Activated CD4-positive, alpha-beta T cell treated with anti-CD3 and anti-CD28 coated beads, Interleukin-2, amount 10 ng/mL, durations not matched to agents 7 days and 5 days (primary cell): ENCODE measurements around the gene MMEL1. TPM values are rescaled to one million over a fixed set of nuclear protein-coding genes. Genes with fewer than 3 reads are reported as not detected.
"Not testable (repeated sequence)": the region's sequence is repeated elsewhere in the genome, so short reads cannot be mapped to it uniquely, and the experiment has no call there.

ENCODE experiments used
- CTCF ChIA-PET: fragments of 350-600 bp; sonication (Branson Sonifier 250); formaldehyde crosslinking; loops from one replicate; lab custom pipeline; 2021; ENCODE audit warnings: antibody characterized with exemption; lab: Charles Lee
- POLR2A ChIA-PET: fragments of 350-600 bp; sonication (Branson Sonifier 250); formaldehyde crosslinking; loops from one replicate; lab custom pipeline; 2021; ENCODE audit warnings: antibody characterized with exemption; lab: Charles Lee
- DNase-seq: peaks from one replicate; pipeline ENCODE4 v3.0.0-alpha.2; 2020
- H3K27ac Mint-ChIP-seq: one replicate; pipeline ENCODE4 v1.8.0; 2021; ENCODE audit warnings: mild to moderate bottlenecking, moderate library complexity, mixed read lengths
- H3K27me3 Mint-ChIP-seq: one replicate; pipeline ENCODE4 v1.8.0; 2021; ENCODE audit warnings: mixed read lengths
- H3K36me3 Mint-ChIP-seq: one replicate; pipeline ENCODE4 v1.8.0; 2021; ENCODE audit warnings: low read depth, mixed read lengths
- H3K4me1 Mint-ChIP-seq: one replicate; pipeline ENCODE4 v1.8.0; 2021; ENCODE audit warnings: mixed read lengths
- H3K4me3 Mint-ChIP-seq: one replicate; pipeline ENCODE4 v1.8.0; 2021; ENCODE audit warnings: mild to moderate bottlenecking, moderate library complexity, mixed read lengths
- H3K9me3 Mint-ChIP-seq: one replicate; pipeline ENCODE4 v1.8.0; 2021; ENCODE audit warnings: mixed read lengths
- total RNA-seq, 2 experiments: library from RNA; stranded (reverse); gene quantifications; one replicate each; pipeline ENCODE4 v1.2.3, GENCODE V29; 2021

MMEL1 gene
- total RNA-seq, 2 experiments from 2014 or later = 2.9 to 3.5 TPM

- Mint-ChIP-seq H3K27ac (no peak overlapping the region), H3K4me1 (peaks cover 38% of the 10 kb centered on the region), H3K9me3 (peaks cover 18% of the 10 kb centered on the region), H3K4me3 (no peak overlapping the region), H3K36me3 (peaks cover 10% of the 10 kb centered on the region), H3K27me3 (no peaks in the 10 kb centered on the region)
- POLR2A ChIA-PET = no interaction called here
- DNase-seq = no peak
- CTCF ChIA-PET = no interaction called here
Measured at GRCh38 chr1:2574350-2574749, 58.5 kb downstream of the MMEL1 start.

- ChIA-PET POLR2A (no interaction called here), CTCF (interaction anchor here (0.8 kb wide), 1 partner anchor 25 kb away, joined by 3 read pairs; no protein-coding TSS in a partner anchor)
- Mint-ChIP-seq H3K4me1 (peaks cover 31% of the 10 kb centered on the region), H3K9me3 (peaks cover 18% of the 10 kb centered on the region), H3K36me3 (peaks cover 6% of the 10 kb centered on the region), H3K27me3 (no peaks in the 10 kb centered on the region), H3K27ac (no peak overlapping the region), H3K4me3 (no peak overlapping the region)
- DNase-seq = no peak
Measured at GRCh38 chr1:2573250-2573920, 59.4 kb downstream of the MMEL1 start.

GRCh38 chr1:2571348-2571747 is 61.5 kb downstream of the MMEL1 start:
- ChIA-PET CTCF (interaction anchor here (1.4 kb wide), 1 partner anchor 10 kb away, joined by 3 read pairs; no protein-coding TSS in a partner anchor), POLR2A (no interaction called here)
- Mint-ChIP-seq H3K27ac (no peak overlapping the region), H3K36me3 (peaks cover 6% of the 10 kb centered on the region), H3K9me3 (peaks cover 18% of the 10 kb centered on the region), H3K4me3 (no peak overlapping the region), H3K27me3 (no peaks in the 10 kb centered on the region), H3K4me1 (peaks cover 18% of the 10 kb centered on the region)
- DNase-seq = no peak

- H3K36me3 Mint-ChIP-seq = peaks cover 6% of the 10 kb centered on the region
- DNase-seq = no peak
- POLR2A ChIA-PET = no interaction called here
- H3K9me3 Mint-ChIP-seq = peaks cover 18% of the 10 kb centered on the region
- CTCF ChIA-PET = interaction anchor here (1.1 to 1.6 kb wide), 3 partner anchors 9 to 22 kb away, joined by 3 to 4 read pairs (median 3); partner anchors contain the start of gene TNFRSF14
- no peaks in the 10 kb centered on the region for H3K27me3 Mint-ChIP-seq
- H3K4me1 Mint-ChIP-seq = peaks cover 10% of the 10 kb centered on the region
- H3K27ac Mint-ChIP-seq = no peak overlapping the region
- H3K4me3 Mint-ChIP-seq = no peak overlapping the region
Measured at GRCh38 chr1:2570332-2570731, 62.5 kb downstream of the MMEL1 start.

GRCh38 chr1:2569703-2570102 is 63.1 kb downstream of the MMEL1 start:
- POLR2A ChIA-PET, H3K36me3 Mint-ChIP-seq, H3K4me3 Mint-ChIP-seq, H3K27me3 Mint-ChIP-seq, DNase-seq, H3K4me1 Mint-ChIP-seq, H3K27ac Mint-ChIP-seq: not testable (repeated sequence)
- CTCF ChIA-PET = interaction anchor here (1.1 to 1.6 kb wide), 3 partner anchors 8 to 21 kb away, joined by 3 to 4 read pairs (median 3); partner anchors contain the start of gene TNFRSF14
- peaks cover 18% of the 10 kb centered on the region for H3K9me3 Mint-ChIP-seq

- CTCF ChIA-PET = interaction anchor here (1.6 kb wide), 1 partner anchor 21 kb away, joined by 4 read pairs; no protein-coding TSS in a partner anchor
- POLR2A ChIA-PET = no interaction called here
- peaks cover 5% of the 10 kb centered on the region for H3K4me1 Mint-ChIP-seq
- H3K27ac Mint-ChIP-seq = no peak overlapping the region
- no peak for DNase-seq
- no peak overlapping the region for H3K4me3 Mint-ChIP-seq
- peaks cover 6% of the 10 kb centered on the region for H3K36me3 Mint-ChIP-seq
- no peaks in the 10 kb centered on the region for H3K27me3 Mint-ChIP-seq
- H3K9me3 Mint-ChIP-seq = peaks cover 15% of the 10 kb centered on the region
Measured at GRCh38 chr1:2569060-2569459, 63.8 kb downstream of the MMEL1 start.

GRCh38 chr1:2568187-2568816 is 64.5 kb downstream of the MMEL1 start:
- H3K4me1 Mint-ChIP-seq, H3K9me3 Mint-ChIP-seq, DNase-seq, H3K27me3 Mint-ChIP-seq, H3K36me3 Mint-ChIP-seq, CTCF ChIA-PET, POLR2A ChIA-PET, H3K4me3 Mint-ChIP-seq, H3K27ac Mint-ChIP-seq: not testable (repeated sequence)

- Mint-ChIP-seq H3K9me3 (no peaks in the 10 kb centered on the region), H3K36me3 (peaks cover 2% of the 10 kb centered on the region), H3K4me1 (no peaks in the 10 kb centered on the region), H3K4me3 (no peak overlapping the region), H3K27me3 (no peaks in the 10 kb centered on the region), H3K27ac (no peak overlapping the region)
- CTCF ChIA-PET = no interaction called here
- POLR2A ChIA-PET = no interaction called here
- no peak for DNase-seq
Measured at GRCh38 chr1:2567083-2567679, 65.6 kb downstream of the MMEL1 start.

GRCh38 chr1:2566101-2567045 is 66.4 kb downstream of the MMEL1 start:
- CTCF ChIA-PET = interaction anchor here (1.2 kb wide), 1 partner anchor 17 kb away, joined by 3 read pairs; no protein-coding TSS in a partner anchor
- Mint-ChIP-seq H3K27ac (no peak overlapping the region), H3K9me3 (no peaks in the 10 kb centered on the region), H3K27me3 (no peaks in the 10 kb centered on the region), H3K4me3 (no peak overlapping the region), H3K36me3 (peaks cover 5% of the 10 kb centered on the region), H3K4me1 (no peaks in the 10 kb centered on the region)
- POLR2A ChIA-PET = no interaction called here
- no peak for DNase-seq

- H3K36me3 Mint-ChIP-seq = peaks cover 9% of the 10 kb centered on the region
- ChIA-PET POLR2A (interaction anchor here (1.5 kb wide), 1 partner anchor 9 kb away, joined by 3 read pairs; the partner anchor contains the start of gene TNFRSF14), CTCF (interaction anchor here (1.2 to 1.6 kb wide), 2 partner anchors 13 to 18 kb away, joined by 3 to 6 read pairs; no protein-coding TSS in a partner anchor)
- no peak for DNase-seq
- no peak overlapping the region for H3K4me3 Mint-ChIP-seq
- no peak overlapping the region for H3K27ac Mint-ChIP-seq
- no peaks in the 10 kb centered on the region for H3K9me3 Mint-ChIP-seq
- no peaks in the 10 kb centered on the region for H3K27me3 Mint-ChIP-seq
- peaks cover 2% of the 10 kb centered on the region for H3K4me1 Mint-ChIP-seq
Measured at GRCh38 chr1:2564815-2565374, 67.9 kb downstream of the MMEL1 start.

GRCh38 chr1:2564006-2564814 is 68.6 kb downstream of the MMEL1 start:
- no peak overlapping the region for H3K27ac Mint-ChIP-seq
- no peak overlapping the region for H3K4me3 Mint-ChIP-seq
- no peaks in the 10 kb centered on the region for H3K27me3 Mint-ChIP-seq
- CTCF ChIA-PET = interaction anchor here (1.6 to 4.1 kb wide), 2 partner anchors 14 kb away, joined by 6 to 17 read pairs; no protein-coding TSS in a partner anchor
- H3K4me1 Mint-ChIP-seq = peaks cover 5% of the 10 kb centered on the region
- H3K9me3 Mint-ChIP-seq = no peaks in the 10 kb centered on the region
- POLR2A ChIA-PET = interaction anchor here (1.5 kb wide), 1 partner anchor 8 kb away, joined by 3 read pairs; the partner anchor contains the start of gene TNFRSF14
- peaks cover 9% of the 10 kb centered on the region for H3K36me3 Mint-ChIP-seq
- DNase-seq = no peak
